ENCODE measurements around the gene PLXNB1. TPM values are rescaled to one million over a fixed set of nuclear protein-coding genes. Genes with fewer than 3 reads are reported as not detected.

PLXNB1 gene
- total RNA-seq, 4 donors from 2014 or later, result 129 to 530 (median 245) TPM

GRCh38 chr3:48364840-48365239 is 65.0 kb downstream of the PLXNB1 start:
- 51 to 67% methylated on average over 1 of the region's 1 CpG for WGBS, 2 donors (ENCODE audit: low coverage in 1 of 2)
- Histone ChIP-seq H3K36me3 (no peaks in the 10 kb centered on the region), H3K4me1 (no peaks in the 10 kb centered on the region), H3K4me3 (no peak overlapping the region), H3K9me3 (peaks cover 0 to 9% of the 10 kb centered on the region in 2 donors), H3K27ac (no peak overlapping the region), H3K27me3 (peaks cover under 1% of the 10 kb centered on the region)
- no peak for TF ChIP-seq EP300 (IDR thresholded peaks at IDR 0.05; ENCODE audit: low read depth)
- TF ChIP-seq, protein P1, sequence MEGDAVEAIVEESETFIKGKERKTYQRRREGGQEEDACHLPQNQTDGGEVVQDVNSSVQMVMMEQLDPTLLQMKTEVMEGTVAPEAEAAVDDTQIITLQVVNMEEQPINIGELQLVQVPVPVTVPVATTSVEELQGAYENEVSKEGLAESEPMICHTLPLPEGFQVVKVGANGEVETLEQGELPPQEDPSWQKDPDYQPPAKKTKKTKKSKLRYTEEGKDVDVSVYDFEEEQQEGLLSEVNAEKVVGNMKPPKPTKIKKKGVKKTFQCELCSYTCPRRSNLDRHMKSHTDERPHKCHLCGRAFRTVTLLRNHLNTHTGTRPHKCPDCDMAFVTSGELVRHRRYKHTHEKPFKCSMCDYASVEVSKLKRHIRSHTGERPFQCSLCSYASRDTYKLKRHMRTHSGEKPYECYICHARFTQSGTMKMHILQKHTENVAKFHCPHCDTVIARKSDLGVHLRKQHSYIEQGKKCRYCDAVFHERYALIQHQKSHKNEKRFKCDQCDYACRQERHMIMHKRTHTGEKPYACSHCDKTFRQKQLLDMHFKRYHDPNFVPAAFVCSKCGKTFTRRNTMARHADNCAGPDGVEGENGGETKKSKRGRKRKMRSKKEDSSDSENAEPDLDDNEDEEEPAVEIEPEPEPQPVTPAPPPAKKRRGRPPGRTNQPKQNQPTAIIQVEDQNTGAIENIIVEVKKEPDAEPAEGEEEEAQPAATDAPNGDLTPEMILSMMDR (IDR thresholded peaks at IDR 0.05), result no peak
- no peak for TF ChIP-seq POLR2AphosphoS5 (IDR thresholded peaks at IDR 0.05)
- no peak for TF ChIP-seq POLR2A (IDR thresholded peaks at IDR 0.05)
- in situ Hi-C loops (cut with MboI; ENCODE audit: low pct_ligation_motif_present in 1 of 4, low pct_unique_long_range_greater_than_20kb in 1 of 4, low sequenced_read_pairs in 3 of 4), result no loop called here
- intact Hi-C loops (cut with DNase I; ENCODE audit: low total_unique reads), result no loop called here
- DNase-seq, result no peak

GRCh38 chr3:48361928-48362327 is 68.0 kb downstream of the PLXNB1 start:
- H3K36me3 ChIP-seq, result no peaks in the 10 kb centered on the region
- no peak overlapping the region for H3K27ac ChIP-seq
- no peak overlapping the region for H3K4me3 ChIP-seq
- H3K9me3 ChIP-seq, result peaks cover 0 to 9% of the 10 kb centered on the region in 2 donors
- intact Hi-C loops (cut with DNase I; ENCODE audit: low total_unique reads) (no loop called here), in situ Hi-C loops (cut with MboI; ENCODE audit: low pct_ligation_motif_present in 1 of 4, low pct_unique_long_range_greater_than_20kb in 1 of 4, low sequenced_read_pairs in 3 of 4) (no loop called here)
- no peaks in the 10 kb centered on the region for H3K4me1 ChIP-seq
- peaks cover 5% of the 10 kb centered on the region for H3K27me3 ChIP-seq
- DNase-seq, result no peak
- TF ChIP-seq POLR2AphosphoS5 (IDR thresholded peaks at IDR 0.05) (no peak), POLR2A (IDR thresholded peaks at IDR 0.05) (no peak), EP300 (IDR thresholded peaks at IDR 0.05; ENCODE audit: low read depth) (no peak)
- TF ChIP-seq, protein P1 (IDR thresholded peaks at IDR 0.05), result no peak

GRCh38 chr3:48356419-48356818 is 73.5 kb downstream of the PLXNB1 start:
- intact Hi-C loops (cut with DNase I; ENCODE audit: low total_unique reads), result no loop called here
- in situ Hi-C loops (cut with MboI; ENCODE audit: low pct_ligation_motif_present in 1 of 4, low pct_unique_long_range_greater_than_20kb in 1 of 4, low sequenced_read_pairs in 3 of 4), result no loop called here
- peaks cover 5% of the 10 kb centered on the region for H3K27me3 ChIP-seq
- 74 to 86% methylated on average over 1 of the region's 1 CpG for WGBS, 2 donors (ENCODE audit: low coverage in 1 of 2)
- no peaks in the 10 kb centered on the region for H3K36me3 ChIP-seq
- no peaks in the 10 kb centered on the region for H3K4me1 ChIP-seq
- no peak overlapping the region for H3K27ac ChIP-seq
- DNase-seq, result no peak
- TF ChIP-seq, protein P1 (IDR thresholded peaks at IDR 0.05), result no peak
- no peak for TF ChIP-seq EP300 (IDR thresholded peaks at IDR 0.05; ENCODE audit: low read depth)
- TF ChIP-seq POLR2AphosphoS5 (IDR thresholded peaks at IDR 0.05), result no peak
- TF ChIP-seq POLR2A (IDR thresholded peaks at IDR 0.05), result no peak
- no peak overlapping the region for H3K4me3 ChIP-seq
- peaks cover 0 to 5% of the 10 kb centered on the region in 2 donors for H3K9me3 ChIP-seq

DNA sequence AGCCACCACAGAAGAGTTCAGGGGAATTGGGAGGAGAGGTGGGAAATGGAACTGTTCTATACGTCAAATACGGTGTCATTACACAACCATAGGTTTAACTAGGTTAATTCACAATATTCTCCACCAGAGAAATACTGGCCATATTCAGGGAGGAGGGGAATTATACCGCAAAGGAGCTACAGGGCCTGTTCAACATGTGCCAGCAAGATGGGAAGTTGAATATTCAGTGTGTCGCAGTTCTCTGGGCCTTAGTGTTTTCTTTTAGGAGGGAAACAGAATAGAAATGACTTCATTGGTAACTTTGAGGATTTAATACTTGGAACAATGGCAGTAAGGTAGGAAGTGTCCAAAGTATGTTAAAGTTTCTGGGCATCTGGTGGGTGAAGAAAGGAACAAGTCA is 75.9 kb downstream of the PLXNB1 start:
- Histone ChIP-seq H3K27ac (no peak overlapping the region), H3K4me1 (no peaks in the 10 kb centered on the region), H3K27me3 (no peaks in the 10 kb centered on the region), H3K36me3 (no peaks in the 10 kb centered on the region), H3K4me3 (no peak overlapping the region), H3K9me3 (no peaks in the 10 kb centered on the region)
- no peak for DNase-seq
- in situ Hi-C loops (cut with MboI; ENCODE audit: low pct_ligation_motif_present in 1 of 4, low pct_unique_long_range_greater_than_20kb in 1 of 4, low sequenced_read_pairs in 3 of 4), result no loop called here
- TF ChIP-seq, protein P1 (IDR thresholded peaks at IDR 0.05), result no peak
- TF ChIP-seq EP300 (IDR thresholded peaks at IDR 0.05; ENCODE audit: low read depth), result no peak
- no peak for TF ChIP-seq POLR2A (IDR thresholded peaks at IDR 0.05)
- TF ChIP-seq POLR2AphosphoS5 (IDR thresholded peaks at IDR 0.05), result no peak
- intact Hi-C loops (cut with DNase I; ENCODE audit: low total_unique reads), result no loop called here
- WGBS, 2 donors (ENCODE audit: low coverage in 1 of 2), result 91% methylated on average over 4 of the region's 4 CpGs

Small RNAs within 50 kb of the gene (small RNA-seq; reads per million reads assigned to genes)
- gene RN7SL321P, result 0 reads per million in 4 donors

Other genes starting within 250 kb of the PLXNB1 start
- 1 to 10 TPM; 1.7 to 7.6 (median 4.8) TPM for gene CDC25A, start 241.7 kb downstream of the PLXNB1 start, total RNA-seq
- gene CAMP, start 206.6 kb downstream of the PLXNB1 start, total RNA-seq, result not detected
- 1 to 10 TPM; 1.9 to 9.1 (median 5.8) TPM for gene ZNF589, start 189.0 kb downstream of the PLXNB1 start, total RNA-seq
- gene NME6, start 128.7 kb downstream of the PLXNB1 start, total RNA-seq, result 10 to 100 TPM; 22.9 to 39.3 (median 28.1) TPM
- not detected for gene SPINK8, start 96.4 kb downstream of the PLXNB1 start, total RNA-seq
- not detected for gene FBXW12, start 57.9 kb downstream of the PLXNB1 start, total RNA-seq
- gene CCDC51, start 10.0 kb upstream of the PLXNB1 start, total RNA-seq, result 10 to 100 TPM in 2 of 4 donors, 1 to 10 TPM in 2; 2.8 to 14.1 (median 8.2) TPM
- gene TMA7, start 10.2 kb upstream of the PLXNB1 start, total RNA-seq, result 100 to 1,000 TPM; 115 to 279 (median 192) TPM
- 1 to 10 TPM; 1.8 to 4.4 (median 2.9) TPM for gene ATRIP, start 16.7 kb upstream of the PLXNB1 start, total RNA-seq
- 10 to 100 TPM; 72.9 to 89.4 (median 80.8) TPM for gene SHISA5, start 74.1 kb upstream of the PLXNB1 start, total RNA-seq
- 1 to 10 TPM in 3 of 4 donors, under 1 TPM in 1; 0.37 to 7.9 (median 6.7) TPM for gene PFKFB4, start 126.7 kb upstream of the PLXNB1 start, total RNA-seq
- not detected for gene UCN2, start 133.7 kb upstream of the PLXNB1 start, total RNA-seq
- gene COL7A1, start 165.2 kb upstream of the PLXNB1 start, total RNA-seq, result 10 to 100 TPM in 2 of 4 donors, 1 to 10 TPM in 2; 4.8 to 19.1 (median 12.9) TPM
- gene UQCRC1, start 179.6 kb upstream of the PLXNB1 start, total RNA-seq, result 100 to 1,000 TPM; 579 to 974 (median 655) TPM
- 10 to 100 TPM in 1 of 4 donors, not detected in 3; 13.1 TPM for gene TMEM89, start 191.7 kb upstream of the PLXNB1 start, total RNA-seq
- 100 to 1,000 TPM; 134 to 282 (median 193) TPM for gene SLC26A6, start 205.4 kb upstream of the PLXNB1 start, total RNA-seq
- gene CELSR3, start 232.8 kb upstream of the PLXNB1 start, total RNA-seq, result 10 to 100 TPM in 1 of 4 donors, 1 to 10 TPM in 3; 1.2 to 15.0 (median 3.9) TPM